Sigmoid colon (tissue), 7 donors: Measurements from ENCODE around the gene C1orf74. TPM values are rescaled to one million over a fixed set of nuclear protein-coding genes. Genes with fewer than 3 reads are reported as not detected.

Experiments
- DNase-seq: peaks from one replicate; pipeline ENCODE4 v3.0.0-alpha.2; 2019
- H3K27ac ChIP-seq, 4 donors: fragments of 200-600 bp; sonication (generic); one replicate each; pipeline ENCODE4 v1.5.1; 2016 to 2019; ENCODE audit warnings: mild to moderate bottlenecking in 1 of 4
- H3K27me3 ChIP-seq, 3 donors: fragments of 200-600 bp; sonication (generic); one replicate each; pipeline ENCODE4 v1.5.1; 2019; ENCODE audit warnings: mild to moderate bottlenecking in 1 of 3
- H3K36me3 ChIP-seq, 4 donors: fragments of 200-600 bp; sonication (generic); one replicate each; pipeline ENCODE4 v1.5.1; 2016 to 2019
- H3K4me1 ChIP-seq, 4 donors: fragments of 200-600 bp; sonication (generic); one replicate each; pipeline ENCODE4 v1.5.1; 2017 to 2019
- H3K4me3 ChIP-seq, 4 donors: fragments of 200-600 bp; sonication (generic); one replicate each; pipeline ENCODE4 v1.5.1; 2017 to 2019; ENCODE audit warnings: mild to moderate bottlenecking in 2 of 4, moderate library complexity in 1 of 4
- H3K9me3 ChIP-seq, 4 donors: fragments of 200-600 bp in 3 of 4; sonication (generic) in 3 of 4; one replicate each; pipeline versions ENCODE4 v1.5.1 to v1.6.1; 2013 to 2019
- EP300 ChIP-seq, 4 donors: sonication (generic); formaldehyde crosslinking; IDR thresholded peaks; one replicate each; pipeline ENCODE4 v1.6.1; 2017; ENCODE audit warnings: antibody characterized with exemption in 4 of 4
- POLR2A ChIP-seq, 2 donors: fragments of 450-650 bp; IDR thresholded peaks; one replicate each; pipeline ENCODE4 v1.6.1; 2016; ENCODE audit warnings: antibody characterized with exemption in 2 of 2, mild to moderate bottlenecking in 2 of 2, moderate library complexity in 2 of 2
- POLR2AphosphoS5 ChIP-seq, 4 donors: sonication (generic); formaldehyde crosslinking; IDR thresholded peaks; one replicate each; pipeline ENCODE4 v1.6.1; 2017; ENCODE audit warnings: antibody characterized with exemption in 4 of 4
- WGBS, 2 donors: extraction: QIAGEN DNeasy Blood & Tissue Kit; methylation state at CpG; one replicate each; pipeline ENCODE4 v1.1.7; 2013; 5-methylcytosine and 5-hydroxymethylcytosine counted together
- intact Hi-C: fragments of 100-400 bp; cut with DNase I; formaldehyde crosslinking; loops from one replicate; pipeline ENCODE4 v1.15.1; 2023
- polyA plus RNA-seq, 3 donors: library from polyadenylated mRNA; stranded (reverse); fragments of 200-250 nt; gene quantifications; one replicate each; pipeline ENCODE4 v1.2.3, GENCODE V29; 2013
- total RNA-seq, 4 donors: library from RNA; depleted of rRNA; stranded (reverse); fragments of >200 nt; gene quantifications; one replicate each; pipeline ENCODE4 v1.1.0, GENCODE V29; 2016
- TF ChIP-seq, protein P1 (sequence below), 4 experiments: fragments of 450-650 bp in 3 of 4; fragments of 200-600 bp in 1 of 4; IDR thresholded peaks; one replicate each; pipeline ENCODE4 v1.5.1; 2016 to 2019; ENCODE audit warnings: antibody characterized with exemption in 4 of 4, mild to moderate bottlenecking in 3 of 4, moderate library complexity in 2 of 4
- donor health status: healthy with polysubstance abuse.
- donor health status: Bipolar disorder and iron deficiency.
- donor health status: healthy.

C1orf74 gene
- total and polyA plus RNA-seq, 7 donors, result 0.28 to 1.8 (median 1.2) TPM

DNA sequence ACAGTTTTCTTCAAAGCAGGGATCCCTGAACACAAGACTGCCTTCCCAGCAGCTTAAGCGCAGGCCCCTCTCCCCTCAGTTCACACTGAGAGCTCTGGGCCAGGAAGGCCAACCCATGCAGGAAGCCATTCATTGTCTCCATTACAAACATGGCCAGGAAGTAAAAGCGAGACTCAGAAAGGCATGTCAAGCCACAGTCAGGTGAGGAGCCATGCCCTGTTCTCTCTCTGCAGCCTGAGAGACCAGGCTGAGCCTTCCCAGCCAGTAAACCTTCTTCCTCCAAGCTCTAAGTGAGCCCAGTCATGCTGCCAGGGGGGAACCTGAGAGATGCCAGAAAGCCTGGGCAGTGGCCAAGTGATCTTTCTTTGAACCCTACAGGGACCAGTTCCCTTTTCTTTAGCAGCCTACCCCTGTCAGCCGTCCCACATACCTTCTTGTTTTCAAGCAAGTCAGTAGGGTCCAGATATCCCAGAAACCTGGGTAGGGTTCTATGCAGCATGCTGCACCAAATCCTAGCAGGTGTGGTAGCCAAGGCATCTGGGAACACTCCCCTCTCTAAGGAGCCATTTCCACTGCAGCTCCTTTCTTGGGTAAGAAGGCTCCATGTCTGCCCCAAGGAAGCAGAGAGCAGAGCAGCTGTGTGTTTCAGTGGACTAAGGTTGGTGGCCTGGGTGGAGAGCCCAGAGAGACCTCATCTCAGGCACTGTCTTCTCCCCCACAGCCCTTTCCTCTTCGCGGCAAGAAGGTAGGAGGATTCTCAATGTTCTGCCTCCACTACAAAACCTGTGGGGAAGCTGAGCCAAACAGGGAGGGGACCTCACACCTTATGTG is 27.5 kb downstream of the C1orf74 start:
- no peak for TF ChIP-seq POLR2A (IDR thresholded peaks at IDR 0.05)
- no peak for TF ChIP-seq POLR2AphosphoS5 (IDR thresholded peaks at IDR 0.05)
- TF ChIP-seq EP300 (IDR thresholded peaks at IDR 0.05), result no peak
- TF ChIP-seq, protein P1, sequence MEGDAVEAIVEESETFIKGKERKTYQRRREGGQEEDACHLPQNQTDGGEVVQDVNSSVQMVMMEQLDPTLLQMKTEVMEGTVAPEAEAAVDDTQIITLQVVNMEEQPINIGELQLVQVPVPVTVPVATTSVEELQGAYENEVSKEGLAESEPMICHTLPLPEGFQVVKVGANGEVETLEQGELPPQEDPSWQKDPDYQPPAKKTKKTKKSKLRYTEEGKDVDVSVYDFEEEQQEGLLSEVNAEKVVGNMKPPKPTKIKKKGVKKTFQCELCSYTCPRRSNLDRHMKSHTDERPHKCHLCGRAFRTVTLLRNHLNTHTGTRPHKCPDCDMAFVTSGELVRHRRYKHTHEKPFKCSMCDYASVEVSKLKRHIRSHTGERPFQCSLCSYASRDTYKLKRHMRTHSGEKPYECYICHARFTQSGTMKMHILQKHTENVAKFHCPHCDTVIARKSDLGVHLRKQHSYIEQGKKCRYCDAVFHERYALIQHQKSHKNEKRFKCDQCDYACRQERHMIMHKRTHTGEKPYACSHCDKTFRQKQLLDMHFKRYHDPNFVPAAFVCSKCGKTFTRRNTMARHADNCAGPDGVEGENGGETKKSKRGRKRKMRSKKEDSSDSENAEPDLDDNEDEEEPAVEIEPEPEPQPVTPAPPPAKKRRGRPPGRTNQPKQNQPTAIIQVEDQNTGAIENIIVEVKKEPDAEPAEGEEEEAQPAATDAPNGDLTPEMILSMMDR (IDR thresholded peaks at IDR 0.05), result no peak
- Histone ChIP-seq H3K27ac (peak overlapping the region in 1 of 4 donors; percentile 18), H3K27me3 (no peaks in the 10 kb centered on the region), H3K36me3 (no peaks in the 10 kb centered on the region), H3K4me3 (no peak overlapping the region), H3K9me3 (no peaks in the 10 kb centered on the region), H3K4me1 (no peaks in the 10 kb centered on the region)
- no peak for DNase-seq
- 38 to 78% methylated on average over 5 of the region's 5 CpGs for WGBS, 2 donors
- intact Hi-C loops, result no loop called here

- 48 to 78% methylated on average over 10 of the region's 10 CpGs for WGBS, 2 donors
- Histone ChIP-seq H3K27ac (peak within 1 kb of the TSS in 1 of 4 donors; percentile 18), H3K36me3 (no peaks in the 10 kb centered on the region), H3K9me3 (no peaks in the 10 kb centered on the region), H3K4me3 (no peak within 1 kb of the TSS), H3K27me3 (no peaks in the 10 kb centered on the region), H3K4me1 (no peaks in the 10 kb centered on the region)
- intact Hi-C loops, result no loop called here
- TF ChIP-seq EP300 (IDR thresholded peaks at IDR 0.05), result no peak
- TF ChIP-seq POLR2A (IDR thresholded peaks at IDR 0.05), result no peak
- TF ChIP-seq, protein P1 (IDR thresholded peaks at IDR 0.05), result no peak
- no peak for TF ChIP-seq POLR2AphosphoS5 (IDR thresholded peaks at IDR 0.05)
- no peak for DNase-seq
Measured at GRCh38 chr1:209755926-209756614, 28.3 kb downstream of the C1orf74 start, which contains the start of gene TRAF3IP3. Gene TRAF3IP3, plus strand, starts transcription at chr1:209756053. Its CDS starts 3,987 bp downstream, at chr1:209760040.

GRCh38 chr1:209755256-209755655 is 29.1 kb downstream of the C1orf74 start:
- Histone ChIP-seq H3K4me3 (no peak overlapping the region), H3K36me3 (no peaks in the 10 kb centered on the region), H3K9me3 (no peaks in the 10 kb centered on the region), H3K4me1 (no peaks in the 10 kb centered on the region), H3K27me3 (no peaks in the 10 kb centered on the region), H3K27ac (no peak overlapping the region)
- WGBS, 2 donors, result 82 to 89% methylated on average over 1 of the region's 1 CpG
- DNase-seq, result no peak
- intact Hi-C loops, result no loop called here
- TF ChIP-seq EP300 (IDR thresholded peaks at IDR 0.05) (no peak), POLR2AphosphoS5 (IDR thresholded peaks at IDR 0.05) (no peak), POLR2A (IDR thresholded peaks at IDR 0.05) (no peak)
- TF ChIP-seq, protein P1 (IDR thresholded peaks at IDR 0.05), result no peak

DNA sequence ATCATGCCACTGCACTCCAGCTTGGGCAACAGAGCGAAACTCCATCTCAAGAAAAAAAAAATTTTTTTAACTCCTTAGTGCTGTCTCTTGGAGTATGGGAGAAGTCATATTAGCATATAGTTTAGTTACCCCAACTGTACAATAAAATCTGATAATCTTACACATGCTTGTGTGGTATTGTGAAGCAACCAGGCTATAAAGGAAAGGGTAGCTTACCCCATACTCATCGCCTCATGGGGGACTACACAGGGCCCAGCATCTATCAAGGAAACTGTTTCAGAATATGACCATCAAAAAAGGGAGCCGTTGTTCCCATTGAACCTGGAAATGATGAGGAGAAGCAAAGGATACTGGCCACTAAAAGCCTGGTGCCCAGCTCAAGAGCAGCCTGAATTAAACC is 31.5 kb downstream of the C1orf74 start:
- TF ChIP-seq, protein P1 (IDR thresholded peaks at IDR 0.05), result no peak
- no peak for TF ChIP-seq POLR2AphosphoS5 (IDR thresholded peaks at IDR 0.05)
- no peak for TF ChIP-seq EP300 (IDR thresholded peaks at IDR 0.05)
- TF ChIP-seq POLR2A (IDR thresholded peaks at IDR 0.05), result no peak
- Histone ChIP-seq H3K27ac (no peak overlapping the region), H3K27me3 (no peaks in the 10 kb centered on the region), H3K4me1 (peaks cover 0 to 3% (median 0%) of the 10 kb centered on the region in 4 donors), H3K4me3 (no peak overlapping the region), H3K9me3 (no peaks in the 10 kb centered on the region), H3K36me3 (no peaks in the 10 kb centered on the region)
- 91 to 93% methylated on average over 3 of the region's 3 CpGs for WGBS, 2 donors
- DNase-seq, result no peak
- intact Hi-C loops, result no loop called here
